Activated B cell treated with CpG ODN at 0.5 μM for 24 hours (primary cell): Measurements from ENCODE around the gene PRKAG2. TPM values are rescaled to one million over a fixed set of nuclear protein-coding genes. Genes with fewer than 3 reads are reported as not detected.

Experiments
- ATAC-seq: fragments of 200-7000 bp; cut with Tn5 transposase; one replicate; pipeline ENCODE4 v1.10.0; 2021; ENCODE audit warnings: low read depth, mild to moderate bottlenecking, moderate library complexity
- CTCF ChIA-PET: fragments of 350-600 bp; sonication (Branson Sonifier 250); formaldehyde crosslinking; loops from one replicate; lab custom pipeline; 2021; ENCODE audit warnings: antibody characterized with exemption; lab: Charles Lee
- POLR2A ChIA-PET: fragments of 350-600 bp; sonication (Branson Sonifier 250); formaldehyde crosslinking; loops from one replicate; lab custom pipeline; 2021; ENCODE audit warnings: antibody characterized with exemption; lab: Charles Lee
- DNase-seq: peaks from one replicate; pipeline ENCODE4 v3.0.0; 2022
- H3K27ac Mint-ChIP-seq: one replicate; pipeline ENCODE4 v1.8.0; 2020; ENCODE audit warnings: mixed read lengths
- H3K27me3 Mint-ChIP-seq: one replicate; pipeline ENCODE4 v1.8.0; 2021; ENCODE audit warnings: mixed read lengths
- H3K36me3 Mint-ChIP-seq: one replicate; pipeline ENCODE4 v1.8.0; 2021; ENCODE audit warnings: low read depth, mixed read lengths
- H3K4me1 Mint-ChIP-seq: one replicate; pipeline ENCODE4 v1.8.0; 2021; ENCODE audit warnings: mixed read lengths
- H3K4me3 Mint-ChIP-seq: one replicate; pipeline ENCODE4 v1.8.0; 2020; ENCODE audit warnings: mild to moderate bottlenecking, mixed read lengths
- H3K9me3 Mint-ChIP-seq: one replicate; pipeline ENCODE4 v1.8.0; 2020; ENCODE audit warnings: mixed read lengths
- CTCF ChIP-seq: fragments of 200-600 bp; IDR thresholded peaks from one replicate; pipeline ENCODE4 v1.8.0; 2022; ENCODE audit warnings: antibody characterized with exemption, mild to moderate bottlenecking
- intact Hi-C: fragments of 100-400 bp; cut with micrococcal nuclease; formaldehyde crosslinking; loops from one replicate; pipeline ENCODE4 v1.15.1; 2024
- total RNA-seq: library from RNA; stranded (reverse); gene quantifications from 2 replicates; pipeline ENCODE4 v1.2.3, GENCODE V29; 2022

The PRKAG2 gene
- total RNA-seq, 1 donor from 2014 or later = 19.7 TPM

- CTCF ChIA-PET = no interaction called here
These were observed 10.9 kb downstream of the PRKAG2 start for GRCh38 chr7:151866028-151866427.

GRCh38 chr7:151865070-151865670, 11.7 kb downstream of the PRKAG2 start:
- no peak overlapping the region for H3K4me3 Mint-ChIP-seq
- DNase-seq (no peak), ATAC-seq (no peak)
- no peak overlapping the region for H3K27ac Mint-ChIP-seq
- ChIA-PET POLR2A (no interaction called here), CTCF (no interaction called here)
- H3K4me1 Mint-ChIP-seq = peaks cover 27% of the 10 kb centered on the region
- TF ChIP-seq CTCF = no peak
- no peaks in the 10 kb centered on the region for H3K27me3 Mint-ChIP-seq
- H3K36me3 Mint-ChIP-seq = peaks cover 4% of the 10 kb centered on the region
- intact Hi-C loops = no loop called here
- H3K9me3 Mint-ChIP-seq = no peaks in the 10 kb centered on the region

More at GRCh38 chr7:151866028-151866427, 10.9 kb downstream of the PRKAG2 start:
- Mint-ChIP-seq H3K27me3 (no peaks in the 10 kb centered on the region), H3K36me3 (peaks cover 4% of the 10 kb centered on the region), H3K4me1 (peaks cover 31% of the 10 kb centered on the region), H3K9me3 (no peaks in the 10 kb centered on the region), H3K27ac (no peak overlapping the region), H3K4me3 (no peak overlapping the region)
- POLR2A ChIA-PET = no interaction called here
- TF ChIP-seq CTCF = no peak
- intact Hi-C loops = no loop called here
- ATAC-seq = no peak
- no peak for DNase-seq

GRCh38 chr7:151864561-151864960, 12.4 kb downstream of the PRKAG2 start:
- Mint-ChIP-seq H3K4me3 (no peak overlapping the region), H3K4me1 (peaks cover 23% of the 10 kb centered on the region), H3K9me3 (no peaks in the 10 kb centered on the region), H3K36me3 (peaks cover 9% of the 10 kb centered on the region), H3K27me3 (no peaks in the 10 kb centered on the region), H3K27ac (peak overlapping the region; percentile 59)
- intact Hi-C loops = no loop called here
- TF ChIP-seq CTCF = no peak
- no peak for ATAC-seq
- ChIA-PET CTCF (no interaction called here), POLR2A (no interaction called here)
- DNase-seq = no peak

GRCh38 chr7:151864081-151864480, 12.8 kb downstream of the PRKAG2 start:
- TF ChIP-seq CTCF = no peak
- Mint-ChIP-seq H3K27me3 (no peaks in the 10 kb centered on the region), H3K4me3 (no peak overlapping the region), H3K9me3 (no peaks in the 10 kb centered on the region), H3K4me1 (peaks cover 20% of the 10 kb centered on the region), H3K36me3 (peaks cover 13% of the 10 kb centered on the region), H3K27ac (peak overlapping the region; percentile 59)
- intact Hi-C loops = no loop called here
- POLR2A ChIA-PET = no interaction called here
- ATAC-seq (no peak), DNase-seq (no peak)
- CTCF ChIA-PET = no interaction called here

- peaks cover 15% of the 10 kb centered on the region for H3K36me3 Mint-ChIP-seq
- TF ChIP-seq CTCF = no peak
- peaks cover 20% of the 10 kb centered on the region for H3K4me1 Mint-ChIP-seq
- ChIA-PET POLR2A (interaction anchor here (0.7 kb wide), 1 partner anchor 9 kb away, joined by 4 read pairs; no protein-coding TSS in a partner anchor), CTCF (no interaction called here)
- intact Hi-C loops = no loop called here
- H3K27ac Mint-ChIP-seq = no peak overlapping the region
- no peaks in the 10 kb centered on the region for H3K27me3 Mint-ChIP-seq
- no peaks in the 10 kb centered on the region for H3K9me3 Mint-ChIP-seq
- DNase-seq = no peak
- ATAC-seq = peak; percentile 25
- H3K4me3 Mint-ChIP-seq = no peak overlapping the region
These were observed 13.4 kb downstream of the PRKAG2 start for GRCh38 chr7:151863386-151864079.
